Mononuclear cell (primary cell): ENCODE measurements around the gene TAGLN. TPM values are rescaled to one million over a fixed set of nuclear protein-coding genes. Genes with fewer than 3 reads are reported as not detected.
A peak's percentile ranks its signal among the peaks of the same experiment; 100 is the strongest.

Experiments used
- H3K27me3 ChIP-seq: 2 replicates; pipeline ENCODE4 v1.6.0; 2011; ENCODE audit warnings: low read length, control low read depth; ENCODE audit not compliant: insufficient read depth
- H3K4me1 ChIP-seq: 2 replicates; pipeline ENCODE4 v1.5.1; 2011; ENCODE audit warnings: mild to moderate bottlenecking, low read length, control low read depth; ENCODE audit not compliant: insufficient read depth
- H3K4me3 ChIP-seq: 2 replicates; pipeline ENCODE4 v1.5.1; 2011; ENCODE audit warnings: mild to moderate bottlenecking, low read length, moderate library complexity
- H3K9me3 ChIP-seq: 2 replicates; pipeline ENCODE4 v1.5.1; 2011; ENCODE audit warnings: low read depth, mild to moderate bottlenecking, control low read depth, low read length
- total RNA-seq: library from RNA; depleted of rRNA; stranded (reverse); fragments of >200 nt; gene quantifications from one replicate; pipeline ENCODE4 v1.2.3, GENCODE V29; 2012

TAGLN gene
- total RNA-seq, 1 donor = 8.6 TPM

DNA sequence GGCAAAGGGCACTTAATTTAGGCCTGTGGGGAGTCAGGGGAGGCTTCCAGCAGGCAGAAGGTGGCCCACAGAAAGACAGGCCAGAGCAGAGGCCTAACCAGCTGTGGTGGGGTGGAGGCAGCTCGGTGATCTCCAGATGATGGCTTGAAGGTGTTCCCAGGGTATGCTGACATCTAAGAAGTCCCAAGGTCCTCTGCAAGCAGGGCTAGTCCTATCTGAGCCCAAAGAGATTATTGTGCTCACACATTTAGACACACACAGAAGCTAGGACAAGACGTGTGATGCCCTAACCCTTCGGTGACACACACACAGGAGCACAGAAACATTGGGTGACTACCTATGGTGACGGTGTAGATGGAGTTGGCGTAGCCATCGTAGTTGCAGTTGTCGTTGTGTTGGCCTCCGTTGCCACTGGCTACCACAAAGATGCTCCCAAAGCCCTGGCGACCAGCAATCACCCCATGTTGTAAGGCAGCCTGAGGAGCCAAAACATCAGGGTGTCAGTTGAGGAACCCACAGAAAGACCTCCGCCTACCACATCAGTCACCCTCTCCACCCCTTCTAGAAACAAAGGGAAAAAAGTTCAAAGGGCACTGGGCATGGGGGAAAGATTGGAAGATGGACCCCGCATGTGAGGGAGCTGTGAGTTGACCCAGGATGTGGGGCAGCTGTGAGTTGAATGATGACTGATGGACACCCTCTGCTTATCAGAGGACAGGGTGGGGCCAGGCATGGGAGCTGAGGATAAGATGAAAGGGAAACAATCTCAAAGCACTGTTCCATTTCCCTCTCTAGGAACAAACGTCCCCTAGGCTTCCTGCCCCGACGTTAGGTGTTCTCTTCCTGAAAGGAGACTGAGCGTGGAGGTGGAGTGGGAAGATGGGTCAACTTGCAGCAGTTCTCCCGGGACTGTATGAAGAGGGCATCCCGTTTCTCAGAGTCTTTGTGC is 24.8 kb downstream of the TAGLN start:
- H3K27me3 ChIP-seq = no peaks in the 10 kb centered on the region
- H3K4me3 ChIP-seq = no peak overlapping the region
- peaks cover 15% of the 10 kb centered on the region for H3K4me1 ChIP-seq
- no peaks in the 10 kb centered on the region for H3K9me3 ChIP-seq

DNA sequence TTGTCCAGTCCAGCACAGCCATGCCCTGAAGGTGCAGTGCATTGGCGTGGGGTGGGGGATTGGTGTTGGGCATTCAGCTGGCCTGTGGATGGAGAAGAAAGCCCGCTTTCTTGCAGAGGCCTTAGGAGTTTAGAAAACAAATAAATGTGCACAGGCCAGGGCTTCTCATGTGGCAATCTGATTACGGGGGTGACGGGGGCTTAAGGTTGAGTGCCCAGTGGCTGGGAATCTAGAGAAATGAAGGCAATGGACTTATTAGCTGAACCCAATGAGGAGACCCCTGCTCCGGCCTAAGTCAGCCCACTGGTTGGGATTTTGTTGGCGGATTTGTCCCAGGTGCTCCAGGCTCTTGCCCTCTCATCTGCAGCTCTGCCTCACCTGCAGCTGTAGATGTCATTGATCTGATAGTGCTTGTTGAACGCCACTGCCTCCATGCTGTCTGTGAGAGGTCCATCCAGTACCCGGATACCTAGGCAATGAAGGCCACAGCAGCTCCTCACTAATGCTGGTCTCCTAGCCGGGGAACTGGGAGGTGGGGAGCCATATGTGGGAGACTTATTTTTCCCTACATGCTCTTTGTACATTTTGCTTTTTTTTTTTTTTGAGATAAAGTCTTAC is 26.5 kb downstream of the TAGLN start:
- Histone ChIP-seq H3K4me1 (peaks cover 26% of the 10 kb centered on the region), H3K27me3 (no peaks in the 10 kb centered on the region), H3K9me3 (no peaks in the 10 kb centered on the region), H3K4me3 (no peak overlapping the region)

GRCh38 chr11:117226388-117227385 is 27.5 kb downstream of the TAGLN start:
- no peak overlapping the region for H3K4me3 ChIP-seq
- no peaks in the 10 kb centered on the region for H3K27me3 ChIP-seq
- H3K9me3 ChIP-seq = no peaks in the 10 kb centered on the region
- peaks cover 37% of the 10 kb centered on the region for H3K4me1 ChIP-seq

DNA sequence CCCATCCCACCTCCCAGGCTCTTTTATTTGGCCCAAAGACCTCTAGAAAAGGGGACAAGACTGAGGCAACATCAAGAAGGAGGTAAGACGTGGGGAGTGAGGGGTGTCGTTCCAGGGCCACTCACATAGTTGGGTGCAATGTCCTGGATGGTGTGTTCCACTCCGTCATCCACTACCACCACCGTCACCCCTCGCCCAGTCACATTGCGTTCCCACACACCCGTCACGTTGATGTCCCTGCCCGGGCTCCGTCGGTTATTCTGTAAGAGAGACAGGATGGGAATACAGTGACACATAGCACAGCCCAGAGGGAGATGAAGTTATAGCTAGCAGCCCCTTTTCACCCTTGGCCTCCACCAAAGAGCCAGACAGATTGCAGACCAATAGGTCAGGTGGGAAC is 28.9 kb downstream of the TAGLN start:
- Histone ChIP-seq H3K4me1 (peaks cover 40% of the 10 kb centered on the region), H3K9me3 (no peaks in the 10 kb centered on the region), H3K27me3 (no peaks in the 10 kb centered on the region), H3K4me3 (no peak overlapping the region)

DNA sequence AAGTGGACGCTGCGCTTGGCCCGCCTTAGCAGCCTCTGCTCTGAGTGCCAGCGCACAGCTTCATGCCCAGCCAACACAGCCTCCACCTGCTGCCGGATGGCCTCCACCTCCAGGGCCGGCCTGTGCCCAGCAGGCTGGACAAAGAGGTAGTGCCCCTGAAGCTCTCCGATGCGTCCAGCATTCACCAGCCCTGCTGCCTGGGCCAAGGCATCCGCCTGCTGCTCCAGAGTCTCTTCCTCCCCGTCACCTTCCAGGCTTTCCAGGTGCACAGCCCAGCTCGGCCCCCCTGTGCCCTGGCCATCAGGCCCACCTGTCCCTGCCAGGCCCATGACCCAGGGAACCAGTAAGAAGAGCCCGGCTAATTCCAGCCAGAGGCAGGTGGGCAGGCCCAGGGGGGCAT is 30.2 kb downstream of the TAGLN start:
- Histone ChIP-seq H3K27me3 (no peaks in the 10 kb centered on the region), H3K4me1 (peaks cover 46% of the 10 kb centered on the region), H3K9me3 (no peaks in the 10 kb centered on the region), H3K4me3 (no peak overlapping the region)

DNA sequence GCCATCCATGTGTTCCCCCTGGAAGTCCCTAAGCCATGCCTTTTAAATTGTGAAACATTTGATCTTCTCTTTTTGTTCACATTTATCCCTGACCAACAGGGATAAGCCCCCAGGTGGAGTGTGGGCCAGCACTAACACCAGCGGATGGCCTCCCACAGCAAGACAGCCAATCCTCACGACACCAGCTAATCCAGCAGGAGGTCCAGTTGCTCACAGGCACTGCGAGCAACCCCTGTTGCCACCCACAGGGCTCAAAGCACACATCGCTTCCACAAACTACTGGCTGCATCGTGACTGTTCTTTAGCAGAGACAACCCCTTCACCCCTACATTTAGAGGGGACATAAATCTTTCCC is 30.7 kb downstream of the TAGLN start:
- peak overlapping the region; percentile 2 for H3K4me3 ChIP-seq
- no peaks in the 10 kb centered on the region for H3K9me3 ChIP-seq
- peaks cover 46% of the 10 kb centered on the region for H3K4me1 ChIP-seq
- H3K27me3 ChIP-seq = no peaks in the 10 kb centered on the region

DNA sequence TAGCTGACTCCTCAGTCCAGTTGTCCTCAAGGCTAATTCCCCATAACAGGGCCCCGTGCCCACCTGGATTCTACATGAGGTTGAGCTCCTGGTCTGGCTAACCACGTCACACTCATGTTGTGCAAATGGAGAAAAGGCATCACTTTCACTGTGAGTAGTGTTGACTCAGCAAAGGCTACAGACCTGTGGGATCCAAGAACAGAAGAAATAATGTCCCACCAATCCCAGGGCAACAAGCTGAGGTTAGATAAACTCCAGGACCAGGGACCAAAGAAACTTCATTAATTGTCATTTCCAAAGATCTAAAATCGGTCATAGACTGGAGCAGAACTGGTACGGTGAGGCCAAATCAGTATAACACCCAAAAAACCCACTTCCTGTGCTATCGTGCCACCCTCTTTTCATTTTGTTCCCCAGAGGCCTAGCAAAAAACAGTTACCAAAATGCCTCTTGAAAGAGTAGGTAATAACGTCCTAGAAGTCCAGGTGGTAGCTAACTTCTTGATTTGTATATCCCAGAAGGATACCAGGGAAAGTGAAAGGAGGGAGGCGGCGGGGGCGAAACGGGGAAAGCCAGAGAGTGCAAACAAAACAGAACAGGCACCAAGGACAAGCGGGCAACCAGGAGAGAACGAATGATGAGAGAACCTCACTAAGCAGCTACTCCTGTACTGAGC is 31.3 kb downstream of the TAGLN start:
- H3K27me3 ChIP-seq = no peaks in the 10 kb centered on the region
- H3K4me1 ChIP-seq = peaks cover 46% of the 10 kb centered on the region
- H3K9me3 ChIP-seq = no peaks in the 10 kb centered on the region
- peak overlapping the region; percentile 95 for H3K4me3 ChIP-seq

- Histone ChIP-seq H3K4me3 (peak overlapping the region; percentile 95), H3K4me1 (peaks cover 44% of the 10 kb centered on the region), H3K27me3 (no peaks in the 10 kb centered on the region), H3K9me3 (no peaks in the 10 kb centered on the region)
Observed at GRCh38 chr11:117230999-117231841, 32.0 kb downstream of the TAGLN start.

- peaks cover 39% of the 10 kb centered on the region for H3K4me1 ChIP-seq
- no peaks in the 10 kb centered on the region for H3K27me3 ChIP-seq
- H3K4me3 ChIP-seq = peak within 1 kb of the TSS; percentile 95
- no peaks in the 10 kb centered on the region for H3K9me3 ChIP-seq
Observed at GRCh38 chr11:117231842-117232091, 32.6 kb downstream of the TAGLN start, which contains the start of gene PCSK7. PCSK7 (minus strand) TSS chr11:117232073; CDS start chr11:117229844, 2,229 bp downstream.

- Histone ChIP-seq H3K27me3 (no peaks in the 10 kb centered on the region), H3K4me1 (peaks cover 37% of the 10 kb centered on the region), H3K9me3 (no peaks in the 10 kb centered on the region), H3K4me3 (peak within 1 kb of the TSS; percentile 95)
Observed at GRCh38 chr11:117232092-117232878, 33.1 kb downstream of the TAGLN start, which contains the start of gene RNF214. RNF214 (plus strand) TSS chr11:117232671; CDS start chr11:117234273, 1,602 bp downstream.

- H3K4me1 ChIP-seq = peaks cover 37% of the 10 kb centered on the region
- no peaks in the 10 kb centered on the region for H3K9me3 ChIP-seq
- H3K4me3 ChIP-seq = peak overlapping the region; percentile 47
Observed at GRCh38 chr11:117232911-117233409, 33.8 kb downstream of the TAGLN start.

GRCh38 chr11:117238221-117238620 is 39.1 kb downstream of the TAGLN start:
- no peaks in the 10 kb centered on the region for H3K9me3 ChIP-seq

More at GRCh38 chr11:117232911-117233409, 33.8 kb downstream of the TAGLN start:
- H3K27me3 ChIP-seq = no peaks in the 10 kb centered on the region

DNA sequence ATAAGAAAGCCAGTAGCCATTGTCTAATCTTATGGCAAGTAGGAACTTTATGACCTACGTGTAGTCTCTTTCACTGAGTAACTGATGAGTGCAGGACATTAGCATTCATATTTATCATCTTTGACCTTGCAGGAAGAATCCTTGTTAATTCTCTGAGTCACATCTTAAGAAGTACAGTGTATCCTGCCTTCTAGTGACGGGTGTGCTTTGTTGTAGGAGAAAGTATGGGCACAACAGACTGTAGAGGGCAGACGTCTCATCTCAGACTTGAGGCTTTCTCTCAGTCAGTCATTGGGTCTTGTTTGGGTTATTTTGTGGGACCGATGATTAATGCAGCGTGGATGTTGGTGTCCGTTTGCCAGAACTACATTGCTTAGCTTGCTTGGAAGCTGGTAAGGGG is 40.1 kb downstream of the TAGLN start:
- no peaks in the 10 kb centered on the region for H3K4me1 ChIP-seq
- no peaks in the 10 kb centered on the region for H3K9me3 ChIP-seq
- H3K4me3 ChIP-seq = no peak overlapping the region
- no peaks in the 10 kb centered on the region for H3K27me3 ChIP-seq

More at GRCh38 chr11:117238221-117238620, 39.1 kb downstream of the TAGLN start:
- no peaks in the 10 kb centered on the region for H3K27me3 ChIP-seq
- H3K4me3 ChIP-seq = no peak overlapping the region
- peaks cover 5% of the 10 kb centered on the region for H3K4me1 ChIP-seq
